HG03457 (cell line): Measurements from ENCODE around the gene NR2C2.

Experiments used
- ATAC-seq: cut with Tn5 transposase; IDR thresholded peaks from one replicate; pipeline ENCODE4 v1.9.1; 2021; ENCODE audit warnings: moderate number of reproducible peaks; ENCODE audit not compliant: unreplicated experiment

NR2C2 gene

GRCh38 chr3:15056676-15057404 lies 109.5 kb downstream of the NR2C2 start:
- no peak for ATAC-seq

- ATAC-seq, result no peak
These were observed 112.6 kb downstream of the NR2C2 start for GRCh38 chr3:15060029-15060428.

- no peak for ATAC-seq
These were observed 115.9 kb downstream of the NR2C2 start for GRCh38 chr3:15063238-15063637.

GRCh38 chr3:15063656-15064286 lies 116.4 kb downstream of the NR2C2 start:
- ATAC-seq, result no peak

- no peak for ATAC-seq
These were observed 117.0 kb downstream of the NR2C2 start for GRCh38 chr3:15064299-15064834.

- peak; percentile 94 for ATAC-seq
These were observed 117.6 kb downstream of the NR2C2 start, which contains the start of gene MRPS25 for GRCh38 chr3:15064835-15065549. TSS of gene MRPS25 (minus strand) at chr3:15065315. CDS start at chr3:15065194, 121 bp downstream.

GRCh38 chr3:15065550-15066007 lies 118.2 kb downstream of the NR2C2 start:
- ATAC-seq, result no peak

- ATAC-seq, result no peak
These were observed 119.1 kb downstream of the NR2C2 start for GRCh38 chr3:15066467-15066866.

GRCh38 chr3:15069441-15069840 lies 122.1 kb downstream of the NR2C2 start:
- ATAC-seq, result no peak

GRCh38 chr3:15071699-15072098 lies 124.3 kb downstream of the NR2C2 start:
- ATAC-seq, result no peak

GRCh38 chr3:15074500-15074899 lies 127.1 kb downstream of the NR2C2 start:
- no peak for ATAC-seq

GRCh38 chr3:15079091-15079490 lies 131.7 kb downstream of the NR2C2 start:
- no peak for ATAC-seq

- no peak for ATAC-seq
These were observed 134.7 kb downstream of the NR2C2 start for GRCh38 chr3:15081960-15082664.

GRCh38 chr3:15083252-15083651 lies 135.9 kb downstream of the NR2C2 start:
- ATAC-seq, result no peak

GRCh38 chr3:15086263-15086662 lies 138.9 kb downstream of the NR2C2 start:
- no peak for ATAC-seq

GRCh38 chr3:15086699-15087098 lies 139.3 kb downstream of the NR2C2 start:
- ATAC-seq, result no peak

GRCh38 chr3:15089201-15089600 lies 141.8 kb downstream of the NR2C2 start:
- no peak for ATAC-seq

- no peak for ATAC-seq
These were observed 144.2 kb downstream of the NR2C2 start for GRCh38 chr3:15091575-15091974.

- no peak for ATAC-seq
These were observed 145.3 kb downstream of the NR2C2 start for GRCh38 chr3:15092686-15093085.

GRCh38 chr3:15094187-15094875 lies 146.9 kb downstream of the NR2C2 start:
- no peak for ATAC-seq
